HG03095 (cell line): ENCODE data around the gene HNF1B.

Source experiments
- ATAC-seq: cut with Tn5 transposase; IDR thresholded peaks from one replicate; pipeline ENCODE4 v1.9.1; 2021; ENCODE audit warnings: moderate library complexity; ENCODE audit not compliant: unreplicated experiment

Gene HNF1B

DNA sequence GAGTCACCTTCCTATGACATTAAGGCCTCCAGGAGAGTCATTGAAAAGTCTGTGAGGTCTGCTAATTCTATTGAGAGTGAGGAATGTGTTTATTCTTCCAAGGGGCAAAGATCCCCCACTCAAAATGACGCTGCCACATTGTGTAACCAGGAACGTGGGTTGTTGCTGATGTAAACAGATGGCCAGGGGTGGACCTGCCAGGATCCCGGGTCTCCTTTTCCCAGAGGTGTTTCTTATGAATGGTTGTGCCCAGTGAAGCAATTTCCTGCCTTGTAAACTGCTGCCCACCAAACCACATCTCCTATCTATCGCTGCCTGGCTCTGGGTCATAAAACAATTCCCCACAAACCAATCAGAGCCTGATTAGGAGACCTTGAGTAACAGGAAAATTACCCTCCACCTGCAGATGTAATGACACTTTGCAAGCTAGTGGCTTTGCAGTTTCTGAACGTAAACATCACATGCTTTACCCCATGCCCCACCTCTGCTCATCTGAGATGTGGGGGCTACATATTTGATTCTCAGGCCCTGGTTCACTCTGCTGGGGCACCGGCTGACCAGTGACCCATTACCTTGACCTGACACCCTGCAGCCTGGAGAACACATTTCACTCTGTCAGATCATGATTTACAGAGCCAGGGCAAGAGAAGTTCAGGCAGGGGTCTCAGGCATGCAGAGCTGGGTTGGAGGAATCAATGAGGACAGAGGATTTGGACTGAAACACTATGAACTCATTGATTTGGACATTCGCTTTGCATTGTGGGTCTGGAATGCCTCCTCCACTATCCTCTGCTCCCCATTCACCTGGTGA is 68.5 kb downstream of the HNF1B start:
- no peak for ATAC-seq

DNA sequence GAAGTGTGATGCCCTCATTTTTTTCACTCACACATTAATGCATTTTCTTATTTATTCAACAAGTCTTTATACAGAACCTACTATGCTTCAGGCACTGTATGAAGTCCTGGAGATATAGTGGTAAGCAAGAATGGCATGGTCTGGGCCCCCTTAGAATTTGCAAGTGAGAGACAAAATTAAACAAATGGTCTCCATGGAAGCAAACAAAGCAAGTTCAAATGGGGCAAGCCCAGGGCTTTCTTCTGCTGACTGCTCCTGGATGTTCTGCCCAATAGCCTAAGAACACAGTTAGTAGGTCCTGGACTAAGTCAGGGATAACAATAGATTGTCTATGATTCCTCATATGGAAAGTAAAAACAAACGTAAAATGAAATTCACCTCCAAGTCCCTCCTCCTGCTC is 70.3 kb downstream of the HNF1B start:
- ATAC-seq: no peak

DNA sequence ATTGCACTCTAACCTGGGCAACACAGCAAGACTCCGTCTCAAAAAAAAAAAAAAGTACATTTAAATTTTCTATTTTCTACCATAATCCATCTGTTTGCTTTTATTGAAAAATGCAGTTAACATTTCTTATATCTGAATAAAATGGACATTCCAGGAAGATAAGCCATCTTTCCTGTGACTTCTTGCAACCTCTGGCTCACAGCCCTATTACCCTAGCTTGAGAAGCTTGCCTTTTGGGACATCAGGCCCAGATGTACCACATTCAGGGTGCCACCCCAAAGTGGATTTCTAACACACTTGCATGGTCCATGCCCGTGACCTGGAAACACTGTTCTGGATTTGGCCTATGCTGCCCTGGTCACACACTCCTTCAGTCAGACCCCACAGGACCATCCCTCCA is 71.5 kb downstream of the HNF1B start:
- ATAC-seq: no peak

DNA sequence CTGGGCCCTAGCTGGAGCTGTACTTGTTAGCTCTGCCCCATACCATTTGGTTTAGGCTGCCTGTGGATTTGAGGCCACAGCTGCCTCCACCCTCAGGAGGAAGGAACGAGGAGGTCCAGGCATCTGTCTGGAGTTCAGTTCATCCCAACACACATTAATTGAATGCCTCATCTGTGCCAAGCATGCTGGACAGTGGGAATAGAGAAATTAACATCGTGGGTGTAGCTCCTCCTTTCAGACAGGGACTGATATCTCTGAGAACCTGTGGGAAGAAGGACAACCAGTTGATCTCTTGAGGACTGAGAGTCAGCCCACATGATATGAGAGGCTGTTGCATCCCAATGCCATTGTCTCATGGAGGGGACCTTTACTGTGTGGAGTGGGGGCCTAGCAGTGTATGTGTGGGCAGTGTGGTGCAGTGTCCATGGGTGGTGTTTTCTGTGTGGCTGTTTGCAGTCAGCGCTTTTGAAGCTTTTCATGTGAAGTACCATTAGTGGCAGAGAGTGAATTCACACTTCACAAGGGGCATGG is 72.2 kb downstream of the HNF1B start:
- no peak for ATAC-seq

DNA sequence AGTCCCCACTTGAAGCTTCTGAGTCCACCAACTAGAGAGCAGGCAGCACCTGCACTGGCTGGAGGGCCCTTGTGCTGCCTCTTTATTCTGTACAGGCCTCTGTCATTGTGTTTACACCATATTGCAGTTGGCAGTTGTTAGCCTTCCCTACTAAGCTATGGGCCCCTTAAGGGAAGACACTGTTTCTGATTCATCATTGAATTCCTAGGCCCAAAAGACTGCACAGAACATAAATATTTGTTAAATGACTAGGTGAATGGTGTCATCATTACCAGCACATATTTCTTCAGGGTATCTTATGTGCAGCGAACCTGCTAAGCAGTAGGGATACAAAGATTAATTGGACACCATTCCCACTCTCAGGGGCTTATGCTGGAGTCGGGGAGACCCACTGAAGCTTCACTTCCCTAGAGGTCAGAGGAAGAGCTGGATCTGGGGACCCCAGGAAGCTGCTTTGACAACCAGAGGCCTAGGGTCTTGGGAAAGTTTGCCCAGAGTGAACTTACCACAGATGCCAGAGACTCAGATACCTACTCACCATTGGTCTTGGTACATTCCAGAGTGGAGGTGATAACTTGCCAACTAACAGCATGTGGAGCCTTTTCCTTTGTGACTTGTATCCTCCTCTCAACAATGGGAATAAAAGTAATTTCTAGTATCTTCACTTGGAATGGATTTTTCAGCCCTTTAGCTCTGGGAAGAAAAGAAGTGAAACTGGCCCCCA is 72.9 kb downstream of the HNF1B start:
- no peak for ATAC-seq

DNA sequence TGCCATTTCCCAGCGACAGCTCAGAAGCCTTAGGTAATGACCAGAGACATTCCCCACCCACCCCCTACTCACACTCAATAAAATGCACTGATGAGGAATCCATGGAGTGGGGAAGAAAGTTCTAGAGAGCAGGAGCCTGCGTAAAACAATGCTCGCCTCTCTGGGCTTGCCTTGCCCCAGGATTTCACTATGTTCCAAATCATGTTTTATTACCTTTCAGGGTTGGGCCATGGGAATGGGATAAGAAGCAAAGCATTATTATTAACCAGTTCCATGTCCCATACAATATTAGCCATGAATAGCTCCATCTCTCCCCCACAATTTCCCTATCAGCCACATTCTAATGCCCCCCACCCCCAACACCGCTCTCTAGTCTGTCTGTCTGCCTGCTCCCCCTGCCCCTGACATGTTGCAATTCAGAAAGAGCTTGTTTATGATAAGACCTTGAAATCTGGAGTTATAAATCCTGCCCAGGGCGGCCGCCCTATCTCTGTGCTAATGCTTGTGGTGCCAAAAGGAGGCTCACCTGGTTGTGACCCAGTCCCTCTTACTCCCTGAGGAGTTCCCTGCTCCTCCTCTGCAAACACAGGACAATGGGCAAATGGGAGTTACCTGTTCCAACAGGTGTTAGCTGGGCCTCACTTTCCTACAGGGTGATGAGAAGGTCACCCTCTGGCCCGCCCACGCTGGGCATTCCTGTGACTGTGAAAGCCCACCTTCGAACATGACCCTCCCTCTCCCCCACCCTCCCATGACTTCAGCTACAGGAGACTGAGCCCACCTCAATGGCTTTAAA is 73.6 kb downstream of the HNF1B start:
- ATAC-seq: no peak

DNA sequence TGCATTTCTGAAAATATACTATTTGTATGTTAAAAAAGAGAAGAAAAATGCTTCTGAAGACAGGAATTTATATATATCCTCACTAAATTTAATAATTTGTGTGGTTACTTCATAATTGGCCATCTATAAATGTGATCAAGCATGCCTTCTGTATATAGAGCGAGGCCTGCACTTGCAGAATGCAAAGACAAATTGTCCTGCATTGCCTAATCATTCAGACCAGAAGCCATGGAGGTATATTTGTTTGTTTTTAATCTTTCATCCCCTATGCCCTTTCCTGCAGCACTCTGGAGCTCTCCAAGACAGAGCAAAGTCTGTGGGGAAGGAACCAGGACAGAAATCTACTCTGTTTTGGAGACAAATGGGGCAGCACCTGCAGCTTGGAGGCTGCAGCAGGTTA is 77.8 kb downstream of the HNF1B start:
- no peak for ATAC-seq

DNA sequence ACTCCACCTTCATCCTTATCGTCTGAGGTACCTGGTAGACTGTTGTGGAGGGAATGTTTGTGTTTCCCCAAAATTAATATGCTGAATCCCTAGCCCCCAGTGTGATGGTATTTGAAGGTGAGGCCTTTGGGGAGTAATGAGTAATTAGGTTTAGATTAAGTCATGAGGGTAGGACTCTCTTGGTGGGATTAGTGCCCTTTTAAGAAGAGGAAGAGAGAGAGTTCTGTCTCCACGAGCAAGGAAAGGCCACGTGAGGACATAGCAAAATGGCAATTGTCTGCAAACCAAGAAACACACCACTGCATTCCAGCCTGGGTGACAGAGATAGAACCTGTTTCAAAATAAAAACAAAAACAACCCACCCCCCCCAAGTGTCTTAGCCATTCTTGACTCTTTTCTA is 80.6 kb downstream of the HNF1B start:
- ATAC-seq: no peak

DNA sequence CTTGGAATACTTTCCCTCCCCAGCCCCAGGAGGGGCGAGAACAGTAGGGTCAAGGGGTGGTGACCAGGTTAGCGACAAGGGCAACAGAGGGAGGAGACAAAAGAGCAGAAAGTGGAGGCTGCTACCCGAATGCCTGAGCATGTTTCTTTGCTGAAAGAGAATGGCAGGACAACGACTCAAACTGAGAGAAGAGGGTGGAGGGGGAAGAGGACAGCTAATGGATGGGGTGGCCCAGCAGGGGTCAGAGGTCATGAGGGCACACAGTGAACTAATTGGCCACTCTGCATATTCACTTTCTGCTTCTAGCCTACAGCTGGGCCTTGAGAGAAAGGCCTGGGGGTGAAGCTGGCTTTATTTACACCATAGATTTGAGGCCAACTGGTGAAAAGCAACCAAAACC is 82.5 kb downstream of the HNF1B start:
- no peak for ATAC-seq

DNA sequence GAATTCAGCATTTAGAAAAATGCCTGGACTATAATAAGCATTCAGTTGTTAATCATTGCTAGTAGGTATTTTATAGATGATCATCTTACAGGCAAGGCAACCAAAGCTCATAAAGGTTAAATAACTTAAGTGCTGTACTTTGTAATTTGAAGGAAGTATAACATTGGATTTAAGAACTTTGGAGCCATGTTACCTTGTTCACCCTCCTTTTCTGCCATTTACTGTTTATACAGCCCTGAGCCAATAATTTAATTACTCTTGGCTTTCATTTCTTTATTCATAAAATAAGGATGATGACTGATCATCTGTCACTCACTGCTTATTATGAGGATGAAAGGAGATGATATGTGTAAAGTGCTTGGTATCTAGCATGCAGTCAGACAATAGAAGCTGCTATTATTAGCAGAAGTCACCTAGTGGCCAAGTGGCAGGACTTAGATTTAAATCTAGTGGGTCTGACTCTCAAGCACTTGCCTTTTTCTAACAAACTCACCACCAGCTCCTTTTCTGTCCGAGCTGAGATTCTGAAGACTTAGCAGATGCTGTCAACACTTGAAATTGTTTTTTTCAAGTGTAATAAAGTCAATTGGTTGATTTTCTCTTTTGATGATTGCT is 83.4 kb downstream of the HNF1B start:
- ATAC-seq: no peak

DNA sequence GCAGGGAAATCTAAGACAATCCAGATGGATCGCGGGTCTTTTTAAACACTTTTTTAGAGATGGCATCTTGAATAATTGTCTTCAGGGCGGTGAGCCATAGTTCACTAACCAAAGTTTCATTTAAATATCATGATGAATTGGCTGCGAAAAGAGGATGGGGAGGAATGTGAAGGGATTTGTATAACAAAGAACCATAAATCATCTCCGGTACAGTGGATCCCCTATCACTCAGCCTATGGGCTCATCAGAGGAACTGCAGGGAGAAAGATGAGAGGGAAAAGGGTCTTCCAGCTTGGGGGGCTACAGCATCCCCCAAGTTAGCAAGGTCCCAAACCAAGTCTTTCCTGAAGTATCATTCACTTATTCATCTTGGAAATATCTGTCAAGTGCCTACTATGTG is 84.9 kb downstream of the HNF1B start:
- ATAC-seq: no peak

DNA sequence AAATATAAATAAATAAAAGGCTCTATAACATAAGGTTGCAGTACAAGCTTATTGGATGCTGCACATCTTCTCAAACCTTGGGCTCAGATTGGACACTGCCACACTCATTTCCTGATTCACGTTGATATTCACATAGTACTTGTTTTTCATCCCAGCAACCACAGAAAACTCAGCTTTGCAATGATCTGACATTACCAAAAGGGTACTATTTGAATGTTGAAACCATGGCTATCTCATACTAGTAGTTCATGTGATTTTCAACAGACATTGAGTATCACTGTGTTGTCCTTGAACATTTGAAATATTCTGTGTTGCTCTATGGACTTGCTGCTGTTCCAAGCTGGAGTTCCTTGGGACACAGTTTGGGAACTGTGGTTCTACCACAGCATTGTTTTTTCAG is 87.7 kb downstream of the HNF1B start:
- no peak for ATAC-seq

DNA sequence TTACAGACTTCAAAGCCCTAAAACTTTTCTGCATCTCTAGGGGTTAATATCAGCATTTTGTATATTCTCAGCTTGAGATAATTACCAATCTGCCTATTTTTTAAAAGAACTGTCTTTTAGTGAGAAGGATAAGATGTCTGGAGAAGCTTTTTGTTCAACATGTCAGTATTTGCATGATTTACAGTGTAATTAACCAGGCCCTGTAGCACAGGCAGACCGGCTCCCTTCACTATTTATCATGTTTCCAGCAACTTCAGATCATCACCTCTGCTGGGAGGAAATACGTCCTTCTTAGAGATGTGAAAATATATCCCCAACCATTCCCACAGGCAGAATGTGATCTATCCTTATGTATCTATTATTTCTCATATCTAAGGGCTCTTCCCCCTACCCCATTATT is 93.0 kb downstream of the HNF1B start:
- no peak for ATAC-seq

DNA sequence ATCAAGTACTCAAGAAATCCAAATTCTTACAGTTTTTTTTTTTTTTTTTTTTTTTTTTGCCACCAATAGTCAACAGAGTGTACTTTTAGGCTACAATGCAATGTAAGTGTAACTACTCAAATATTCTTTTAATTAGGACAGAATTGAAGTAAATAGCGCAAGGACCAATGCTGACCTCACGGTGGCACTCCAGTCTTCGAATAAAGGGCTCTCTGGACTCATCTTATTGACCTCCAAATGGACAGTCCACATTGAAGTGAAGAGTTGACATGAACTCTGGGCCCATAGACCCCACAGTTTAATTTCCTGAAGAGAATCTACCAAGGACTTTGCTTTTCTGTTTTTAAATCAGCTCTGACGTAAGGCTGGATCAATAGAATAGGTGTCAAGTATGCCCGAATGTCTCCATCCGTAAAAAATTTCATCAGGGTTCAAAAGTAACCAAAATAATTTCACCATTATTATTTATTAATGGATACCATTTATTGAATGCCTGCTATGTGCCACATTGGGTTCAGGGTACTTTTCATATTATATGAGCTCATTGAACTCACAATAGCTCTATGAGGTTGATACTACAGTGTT is 94.3 kb downstream of the HNF1B start:
- ATAC-seq: no peak

DNA sequence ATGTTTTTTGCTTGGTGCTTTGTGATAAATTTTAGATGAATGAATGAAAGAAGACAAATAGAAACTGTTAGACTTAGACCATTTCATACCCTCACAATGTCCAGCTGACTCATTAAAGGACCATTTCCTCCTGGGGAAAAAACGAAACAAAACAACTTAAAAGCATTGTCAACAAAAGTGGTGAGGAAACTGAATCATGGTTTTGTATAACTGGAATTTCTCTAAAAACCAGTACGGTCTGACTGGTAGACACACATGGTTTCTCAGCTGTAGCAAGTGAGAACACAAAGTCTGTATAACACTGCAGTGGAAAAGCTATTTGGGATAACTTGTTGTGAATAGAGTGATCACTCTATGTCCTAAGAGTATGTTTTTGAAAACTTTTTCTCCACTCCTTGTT is 96.3 kb downstream of the HNF1B start:
- no peak for ATAC-seq

DNA sequence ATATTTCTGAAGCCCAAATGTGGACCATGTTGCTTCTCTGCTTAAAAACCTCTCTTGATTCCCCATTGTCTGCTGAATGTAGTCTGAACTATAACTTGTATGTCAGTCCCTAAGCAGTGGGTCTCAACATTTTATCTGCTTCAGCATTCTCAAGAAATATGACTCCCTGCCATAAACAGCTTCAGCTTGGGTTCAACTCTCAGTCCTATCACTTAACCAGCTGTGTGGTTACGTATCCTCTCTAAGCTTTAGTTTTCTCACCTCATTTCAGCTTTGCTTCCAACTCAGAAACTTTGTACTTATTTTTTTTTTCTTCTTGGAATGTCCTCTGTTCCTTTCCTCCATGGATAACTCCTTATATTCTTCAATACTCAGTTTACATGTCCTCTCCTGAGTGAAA is 97.0 kb downstream of the HNF1B start:
- no peak for ATAC-seq

DNA sequence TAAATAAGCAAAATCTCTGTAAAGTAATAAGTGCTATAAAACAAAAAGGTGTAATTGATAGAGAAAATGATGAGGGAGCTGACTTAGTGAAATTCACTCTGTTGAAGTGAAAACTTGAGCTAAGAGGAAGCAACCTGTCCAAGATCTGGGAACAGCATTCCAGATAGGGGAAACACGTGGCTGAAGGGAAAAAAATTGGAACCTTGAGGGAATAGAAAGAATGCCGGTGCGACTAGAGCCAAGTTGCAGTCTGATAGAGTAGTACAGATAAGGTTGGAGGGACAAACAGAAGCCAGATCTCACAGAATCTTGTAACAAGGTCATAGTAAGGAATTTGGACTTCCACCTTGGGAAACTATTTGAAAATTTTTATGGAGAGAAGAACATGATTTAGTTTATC is 101.0 kb downstream of the HNF1B start:
- ATAC-seq: no peak

DNA sequence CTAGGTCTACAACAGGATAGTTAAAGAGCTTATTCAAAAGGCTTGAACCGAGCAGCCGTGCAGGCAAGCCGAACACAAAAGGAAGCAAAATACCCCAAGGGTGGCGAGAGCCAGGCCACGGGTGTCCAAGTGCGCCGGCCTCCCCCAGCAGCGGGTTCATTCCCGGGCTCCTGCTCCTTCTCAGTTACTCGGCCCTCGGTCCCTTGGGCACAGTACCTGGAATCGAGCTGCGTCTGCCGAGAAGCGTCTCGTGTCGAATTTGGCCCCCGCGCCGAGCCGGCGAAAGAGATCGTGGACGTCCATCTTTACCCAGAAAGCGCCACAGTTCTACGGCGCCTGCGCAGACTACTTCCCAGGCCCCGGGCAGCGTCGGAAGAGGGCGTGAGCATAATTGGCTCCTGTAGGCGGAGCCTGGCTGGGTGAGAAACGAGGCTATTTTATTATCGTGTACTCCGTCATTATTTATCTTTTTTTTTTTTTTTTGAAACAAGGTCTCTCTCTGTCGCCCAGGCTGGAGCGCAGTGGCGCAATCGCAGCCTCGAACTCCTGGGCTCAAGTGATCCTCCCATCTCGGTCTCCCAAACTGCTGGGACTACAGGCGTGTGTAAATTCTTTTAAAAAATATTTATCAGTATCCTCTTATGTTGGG is 101.6 kb downstream of the HNF1B start, which contains the start of gene DDX52:
TSS of gene DDX52 (minus strand) at position 329 of the 649 bp plus-strand sequence. CDS start at position 303, 26 bp downstream.
- ATAC-seq: peak; percentile 80

DNA sequence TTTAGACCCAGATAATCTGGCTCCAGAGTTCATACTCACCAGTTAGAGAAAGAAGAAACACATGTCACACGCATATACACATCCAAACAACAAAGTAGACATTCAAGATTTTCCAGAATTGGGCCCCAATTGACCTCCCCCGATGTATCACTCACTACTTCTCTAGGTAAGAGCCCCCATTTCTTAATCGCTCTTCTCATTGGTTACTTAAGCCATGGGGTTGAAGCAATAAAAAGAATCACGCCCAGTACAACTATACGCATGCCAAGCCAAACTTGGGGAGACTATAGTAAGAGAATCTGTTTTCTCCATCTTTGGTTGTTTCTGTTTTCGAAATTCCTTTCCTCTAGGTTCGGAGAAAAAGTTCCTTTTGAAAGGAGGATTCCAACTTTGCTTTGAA is 102.2 kb downstream of the HNF1B start:
- ATAC-seq: no peak

DNA sequence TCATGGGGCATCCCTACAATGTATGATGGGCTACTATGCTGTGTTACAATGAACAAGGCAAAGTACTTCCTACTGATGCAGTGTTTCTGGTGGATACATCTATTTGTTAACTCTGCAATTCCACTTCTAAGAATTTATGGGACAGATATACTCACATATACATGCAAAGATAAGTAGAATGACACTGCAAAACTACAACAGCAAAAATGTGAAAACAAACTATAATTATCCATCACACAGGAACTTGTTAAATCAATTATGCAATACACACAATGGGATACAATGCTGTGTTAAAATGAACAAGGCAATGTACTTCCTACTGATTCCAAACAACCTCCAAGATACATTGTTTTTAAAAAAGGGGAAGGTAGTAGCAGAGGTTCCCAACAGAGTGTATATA is 104.8 kb downstream of the HNF1B start:
- ATAC-seq: no peak
